Thoracic aorta (tissue), 2 donors: ENCODE measurements around the gene HNRNPK. TPM values are rescaled to one million over a fixed set of nuclear protein-coding genes. Genes with fewer than 3 reads are reported as not detected.
"Not testable (repeated sequence)": the region's sequence is repeated elsewhere in the genome, so short reads cannot be mapped to it uniquely, and the experiment has no call there.

ENCODE experiments used
- ATAC-seq: fragments of 150-250 bp; one replicate; pipeline ENCODE4 v1.8.0; 2017; ENCODE audit warnings: low read depth; ENCODE audit not compliant: insufficient number of reproducible peaks, low FRiP score
- DNase-seq: peaks from one replicate; pipeline ENCODE4 v3.0.0-alpha.2; 2020; ENCODE audit warnings: low spot score
- H3K27ac ChIP-seq, 2 donors: fragments of 200-600 bp; sonication (generic); 1 replicate in 1 of 2; 2 replicates in 1 of 2; pipeline ENCODE4 v1.5.1; 2016; ENCODE audit warnings: mild to moderate bottlenecking in 2 of 2, moderate library complexity in 2 of 2
- H3K27me3 ChIP-seq: fragments of 200-600 bp; sonication (generic); replicated peaks from 2 replicates; pipeline ENCODE4 v1.6.0; 2016; ENCODE audit warnings: mild to moderate bottlenecking; ENCODE audit not compliant: insufficient read depth
- H3K36me3 ChIP-seq: fragments of 200-600 bp; sonication (generic); one replicate; pipeline ENCODE4 v1.5.1; 2016
- H3K4me1 ChIP-seq, 2 donors: fragments of 200-600 bp; sonication (generic); 1 replicate in 1 of 2; 2 replicates in 1 of 2; pipeline versions ENCODE4 v1.5.1 to v1.6.0; 2016; ENCODE audit warnings: low read depth in 2 of 2, mild to moderate bottlenecking in 1 of 2; ENCODE audit not compliant: control insufficient read depth in 1 of 2
- H3K4me3 ChIP-seq: fragments of 200-600 bp; sonication (generic); 2 replicates; pipeline ENCODE4 v1.5.1; 2016; ENCODE audit warnings: mild to moderate bottlenecking
- H3K9me3 ChIP-seq: fragments of 200-600 bp; sonication (generic); 2 replicates; pipeline ENCODE4 v1.5.1; 2016
- CTCF ChIP-seq: fragments of 200-600 bp; sonication (generic); IDR thresholded peaks from one replicate; pipeline ENCODE4 v1.5.1; 2019; ENCODE audit warnings: antibody characterized with exemption
- total RNA-seq, 2 donors: library from RNA; depleted of rRNA; stranded (reverse); fragments of >200 nt; gene quantifications; one replicate each; pipeline versions ENCODE4 v1.1.0 to v1.2.3, GENCODE V29; 2016

The HNRNPK gene
- total RNA-seq, 2 donors from 2014 or later = 326 to 392 TPM

- Histone ChIP-seq H3K36me3 (peaks cover 6% of the 10 kb centered on the region), H3K4me1 (peaks cover 3 to 22% of the 10 kb centered on the region in 2 donors), H3K4me3 (peak overlapping the region; percentile 91), H3K27ac (peak overlapping the region; percentile 86 to 89), H3K27me3 (no peaks in the 10 kb centered on the region), H3K9me3 (no peaks in the 10 kb centered on the region)
- no peak for TF ChIP-seq CTCF
- ATAC-seq (peak; percentile 71), DNase-seq (peak; percentile 14)
These were observed 23.4 kb downstream of the HNRNPK start for GRCh38 chr9:83956436-83957247.

GRCh38 chr9:83956086-83956435 lies 24.0 kb downstream of the HNRNPK start:
- DNase-seq = peak; percentile 3

GRCh38 chr9:83948096-83948495 lies 31.9 kb downstream of the HNRNPK start:
- ATAC-seq, H3K27ac ChIP-seq, H3K36me3 ChIP-seq, H3K4me1 ChIP-seq, DNase-seq, H3K4me3 ChIP-seq, H3K9me3 ChIP-seq, H3K27me3 ChIP-seq: not testable (repeated sequence)

More at GRCh38 chr9:83956086-83956435, 24.0 kb downstream of the HNRNPK start:
- Histone ChIP-seq H3K27me3 (no peaks in the 10 kb centered on the region), H3K9me3 (no peaks in the 10 kb centered on the region), H3K36me3 (peaks cover 6% of the 10 kb centered on the region), H3K4me3 (peak overlapping the region; percentile 91), H3K4me1 (peaks cover 3 to 22% of the 10 kb centered on the region in 2 donors), H3K27ac (peak overlapping the region; percentile 86 to 89)
- no peak for TF ChIP-seq CTCF
- no peak for ATAC-seq

GRCh38 chr9:83940590-83941303 lies 39.3 kb downstream of the HNRNPK start:
- TF ChIP-seq CTCF = no peak
- H3K27ac ChIP-seq = no peak overlapping the region
- H3K4me3 ChIP-seq = no peak overlapping the region
- no peak for ATAC-seq
- no peaks in the 10 kb centered on the region for H3K4me1 ChIP-seq
- peaks cover 28% of the 10 kb centered on the region for H3K36me3 ChIP-seq
- DNase-seq = no peak
- no peaks in the 10 kb centered on the region for H3K9me3 ChIP-seq
- no peaks in the 10 kb centered on the region for H3K27me3 ChIP-seq

- Histone ChIP-seq H3K36me3 (peaks cover 25% of the 10 kb centered on the region), H3K9me3 (no peaks in the 10 kb centered on the region), H3K27me3 (no peaks in the 10 kb centered on the region), H3K4me1 (peaks cover 0 to 3% of the 10 kb centered on the region in 2 donors), H3K4me3 (no peak overlapping the region), H3K27ac (no peak overlapping the region)
- ATAC-seq (peak; percentile 32), DNase-seq (no peak)
- TF ChIP-seq CTCF = peak; percentile 66
These were observed 42.1 kb downstream of the HNRNPK start for GRCh38 chr9:83937861-83938455.
